Measurements from ENCODE around the gene EIF2AK2.

GRCh38 chr2:37189452-37190153 is 32.8 kb upstream of the EIF2AK2 start:
- TF ChIP-seq, protein P1, sequence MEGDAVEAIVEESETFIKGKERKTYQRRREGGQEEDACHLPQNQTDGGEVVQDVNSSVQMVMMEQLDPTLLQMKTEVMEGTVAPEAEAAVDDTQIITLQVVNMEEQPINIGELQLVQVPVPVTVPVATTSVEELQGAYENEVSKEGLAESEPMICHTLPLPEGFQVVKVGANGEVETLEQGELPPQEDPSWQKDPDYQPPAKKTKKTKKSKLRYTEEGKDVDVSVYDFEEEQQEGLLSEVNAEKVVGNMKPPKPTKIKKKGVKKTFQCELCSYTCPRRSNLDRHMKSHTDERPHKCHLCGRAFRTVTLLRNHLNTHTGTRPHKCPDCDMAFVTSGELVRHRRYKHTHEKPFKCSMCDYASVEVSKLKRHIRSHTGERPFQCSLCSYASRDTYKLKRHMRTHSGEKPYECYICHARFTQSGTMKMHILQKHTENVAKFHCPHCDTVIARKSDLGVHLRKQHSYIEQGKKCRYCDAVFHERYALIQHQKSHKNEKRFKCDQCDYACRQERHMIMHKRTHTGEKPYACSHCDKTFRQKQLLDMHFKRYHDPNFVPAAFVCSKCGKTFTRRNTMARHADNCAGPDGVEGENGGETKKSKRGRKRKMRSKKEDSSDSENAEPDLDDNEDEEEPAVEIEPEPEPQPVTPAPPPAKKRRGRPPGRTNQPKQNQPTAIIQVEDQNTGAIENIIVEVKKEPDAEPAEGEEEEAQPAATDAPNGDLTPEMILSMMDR (IDR thresholded peaks at IDR 0.05), result no peak
- TF ChIP-seq POLR2A (IDR thresholded peaks at IDR 0.05), result no peak
